Effector memory CD4-positive, alpha-beta T cell (primary cell): ENCODE measurements around the gene KRT76.

Source experiments
- DNase-seq, 3 donors: peaks; one replicate each; pipeline ENCODE4 v3.0.0-alpha.2; 2020
- H3K27ac ChIP-seq: 2 replicates; pipeline ENCODE4 v1.7.0; 2013; ENCODE audit warnings: mild to moderate bottlenecking, low read length, moderate library complexity; ENCODE audit not compliant: insufficient read depth, poor library complexity, severe bottlenecking
- H3K27me3 ChIP-seq: replicated peaks from 2 replicates; pipeline ENCODE4 v1.7.0; 2013; ENCODE audit warnings: mild to moderate bottlenecking, low read length; ENCODE audit not compliant: insufficient read depth, control insufficient read depth, poor library complexity, severe bottlenecking
- H3K36me3 ChIP-seq: 2 replicates; pipeline ENCODE4 v1.7.0; 2013; ENCODE audit warnings: mild to moderate bottlenecking, low read length, moderate library complexity; ENCODE audit not compliant: control insufficient read depth, insufficient read depth
- H3K4me1 ChIP-seq: 2 replicates; pipeline ENCODE4 v1.7.0; 2013; ENCODE audit warnings: low read length, mild to moderate bottlenecking; ENCODE audit not compliant: control insufficient read depth, insufficient read depth, poor library complexity, severe bottlenecking
- H3K4me3 ChIP-seq: 2 replicates; pipeline ENCODE4 v1.7.0; 2013; ENCODE audit warnings: low read length, low read depth, mild to moderate bottlenecking; ENCODE audit not compliant: insufficient read depth, poor library complexity, severe bottlenecking
- H3K9me3 ChIP-seq: 2 replicates; pipeline ENCODE4 v1.7.0; 2013; ENCODE audit warnings: mild to moderate bottlenecking, low read length, moderate library complexity; ENCODE audit not compliant: control insufficient read depth

Gene KRT76

DNA sequence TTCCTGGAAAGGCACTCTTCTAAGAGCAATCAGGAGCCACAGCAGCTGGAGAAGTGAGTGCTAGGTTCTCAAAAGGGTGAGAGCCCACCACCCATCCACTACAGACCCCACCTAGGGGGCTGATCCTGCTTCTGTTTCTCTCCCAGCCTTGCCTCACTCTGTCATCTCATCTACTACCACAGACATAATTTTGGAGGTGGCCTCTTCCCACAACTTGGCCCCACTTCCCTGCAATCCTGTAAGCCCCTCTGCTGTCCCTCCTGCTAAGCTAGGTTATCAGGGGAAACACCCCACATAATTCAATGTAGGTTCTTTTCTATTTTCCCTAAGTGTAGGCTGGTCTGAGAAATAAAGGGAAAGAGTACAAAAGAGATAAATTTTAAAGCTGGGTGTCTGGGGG is 16.5 kb downstream of the KRT76 start:
- H3K9me3 ChIP-seq = no peaks in the 10 kb centered on the region
- DNase-seq = no peak
- H3K36me3 ChIP-seq = no peaks in the 10 kb centered on the region
- no peak overlapping the region for H3K27ac ChIP-seq
- no peaks in the 10 kb centered on the region for H3K27me3 ChIP-seq
- H3K4me3 ChIP-seq = no peak overlapping the region
- no peaks in the 10 kb centered on the region for H3K4me1 ChIP-seq

DNA sequence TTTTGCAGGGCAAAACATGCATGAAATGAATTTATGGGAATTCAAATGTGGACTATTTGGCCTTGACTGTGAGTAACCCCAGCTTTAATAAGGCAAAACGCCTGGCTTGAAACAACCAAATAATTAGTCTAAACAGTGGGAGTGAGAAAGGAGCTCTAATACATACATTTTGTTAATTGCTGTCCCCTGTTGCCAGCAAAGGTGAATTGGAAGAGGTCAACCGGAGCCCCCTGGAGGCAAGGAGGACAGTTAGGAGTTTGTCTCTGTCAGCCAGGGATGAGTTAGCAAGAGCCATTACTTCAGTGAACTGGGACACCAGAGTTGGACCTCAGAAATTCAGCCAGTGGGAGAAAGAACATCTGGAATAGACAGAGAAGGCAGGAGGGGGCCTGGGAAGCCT is 17.4 kb downstream of the KRT76 start:
- Histone ChIP-seq H3K4me3 (no peak overlapping the region), H3K36me3 (no peaks in the 10 kb centered on the region), H3K27me3 (no peaks in the 10 kb centered on the region), H3K27ac (no peak overlapping the region), H3K9me3 (no peaks in the 10 kb centered on the region), H3K4me1 (no peaks in the 10 kb centered on the region)
- no peak for DNase-seq

DNA sequence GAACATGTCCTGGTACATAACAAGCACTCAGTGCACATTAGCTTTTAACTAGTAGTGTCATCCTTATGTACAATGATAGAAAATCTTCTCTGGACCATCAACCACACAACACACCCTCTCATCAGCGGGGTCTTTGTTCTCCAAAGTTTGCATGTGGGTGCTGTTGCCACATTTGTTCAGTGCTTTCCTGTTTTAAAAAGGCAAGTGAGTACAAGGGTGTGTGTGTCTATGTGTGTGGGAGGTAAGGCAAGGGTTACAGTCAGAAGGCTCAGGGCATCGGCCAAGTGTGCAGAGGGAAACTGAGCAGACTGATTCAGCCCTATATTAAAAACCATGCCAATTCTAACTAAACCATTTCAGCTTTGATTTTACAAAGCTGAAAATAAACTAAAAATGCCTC is 17.9 kb downstream of the KRT76 start:
- no peak overlapping the region for H3K27ac ChIP-seq
- H3K4me1 ChIP-seq = no peaks in the 10 kb centered on the region
- no peak for DNase-seq
- no peaks in the 10 kb centered on the region for H3K36me3 ChIP-seq
- H3K4me3 ChIP-seq = no peak overlapping the region
- H3K27me3 ChIP-seq = no peaks in the 10 kb centered on the region
- H3K9me3 ChIP-seq = no peaks in the 10 kb centered on the region

DNA sequence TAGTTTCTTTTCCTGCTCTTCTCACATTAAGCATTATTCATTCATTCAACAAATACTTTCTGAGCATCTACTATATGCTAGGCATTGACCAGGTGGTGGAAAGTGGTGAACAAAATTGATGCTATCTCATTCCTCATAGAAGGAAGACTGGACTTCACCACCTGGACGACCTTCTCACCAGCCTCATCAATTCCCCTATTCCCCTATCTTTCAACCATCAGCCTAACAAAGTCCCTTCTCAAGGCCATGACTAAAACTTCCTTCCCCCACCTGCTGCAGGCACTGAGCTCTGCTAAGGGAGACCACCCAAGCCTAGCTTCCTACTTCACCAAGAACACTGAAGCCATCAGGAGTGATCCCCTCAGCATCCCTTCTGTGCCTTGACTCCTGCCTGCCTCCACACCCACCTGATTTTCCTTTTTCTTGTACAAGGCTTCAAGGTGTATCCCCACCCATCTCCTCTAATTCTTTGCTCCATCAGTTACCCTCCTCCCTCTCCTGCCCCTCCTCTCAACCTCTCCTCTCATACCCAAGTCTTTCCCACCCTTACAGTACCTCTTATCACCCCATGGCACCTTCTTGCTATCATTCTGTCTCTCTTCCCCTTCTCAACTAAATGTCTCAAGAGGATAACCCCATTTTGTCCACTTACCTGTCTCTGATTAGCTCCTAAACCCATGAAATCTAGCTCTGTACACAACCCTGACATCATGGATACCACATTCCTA is 19.5 kb downstream of the KRT76 start:
- Histone ChIP-seq H3K27me3 (no peaks in the 10 kb centered on the region), H3K4me1 (no peaks in the 10 kb centered on the region), H3K36me3 (no peaks in the 10 kb centered on the region), H3K27ac (no peak overlapping the region), H3K9me3 (no peaks in the 10 kb centered on the region), H3K4me3 (no peak overlapping the region)
- DNase-seq = no peak

DNA sequence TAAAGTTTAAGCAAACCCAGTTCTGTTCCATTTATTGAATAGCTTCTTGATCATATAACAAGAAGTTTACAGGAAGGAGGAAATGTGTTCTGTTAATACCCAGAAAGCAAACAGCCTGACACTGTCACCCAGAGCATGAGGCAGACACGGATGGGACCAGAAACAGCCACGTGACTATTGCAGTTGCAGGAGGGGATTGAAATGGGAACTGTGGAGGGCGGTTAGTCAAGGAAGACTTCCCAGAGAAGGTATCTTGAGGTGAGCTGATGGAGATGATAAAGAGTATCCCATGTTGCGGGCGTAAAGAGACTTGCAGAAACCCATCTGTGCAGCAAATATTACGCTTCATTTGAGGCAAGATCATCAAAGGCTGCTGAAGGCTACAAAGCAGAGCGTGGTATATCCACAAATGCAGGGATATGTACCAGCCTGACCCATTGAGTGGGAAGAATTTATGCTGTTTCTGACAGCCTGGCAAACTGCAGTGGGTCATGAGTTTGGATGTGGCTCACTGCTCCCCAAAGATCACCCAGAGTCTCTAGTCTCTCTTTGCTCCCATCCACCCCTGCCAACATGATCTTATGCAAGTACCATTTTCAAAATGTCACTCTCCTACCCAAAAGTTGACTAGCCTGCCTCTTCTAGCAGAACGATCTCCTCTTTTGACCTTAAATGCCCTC is 20.7 kb downstream of the KRT76 start:
- Histone ChIP-seq H3K27me3 (no peaks in the 10 kb centered on the region), H3K27ac (no peak overlapping the region), H3K4me1 (no peaks in the 10 kb centered on the region), H3K4me3 (no peak overlapping the region), H3K9me3 (no peaks in the 10 kb centered on the region), H3K36me3 (no peaks in the 10 kb centered on the region)
- DNase-seq = no peak

DNA sequence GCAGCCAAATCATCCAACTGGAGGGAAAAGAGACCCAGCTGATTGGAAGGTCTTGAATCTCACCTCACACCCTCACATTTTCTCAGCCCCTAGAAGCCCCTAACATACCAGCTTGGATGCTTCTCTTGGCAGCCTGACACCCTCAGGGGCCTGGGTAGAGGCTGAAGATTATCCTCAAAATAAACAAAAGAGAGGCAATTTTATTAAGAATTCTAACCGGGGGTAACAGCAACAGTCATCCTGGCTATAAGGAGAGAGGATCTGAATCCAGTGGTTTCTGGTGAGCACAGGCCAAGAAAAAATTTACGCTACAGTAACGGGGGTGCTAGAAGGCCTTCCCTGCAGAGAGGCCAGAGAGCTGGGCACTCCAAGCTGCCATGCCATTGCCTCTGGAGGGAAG is 21.6 kb downstream of the KRT76 start:
- H3K27ac ChIP-seq = no peak overlapping the region
- H3K27me3 ChIP-seq = no peaks in the 10 kb centered on the region
- H3K4me3 ChIP-seq = no peak overlapping the region
- H3K36me3 ChIP-seq = no peaks in the 10 kb centered on the region
- no peaks in the 10 kb centered on the region for H3K9me3 ChIP-seq
- H3K4me1 ChIP-seq = no peaks in the 10 kb centered on the region
- DNase-seq = no peak

DNA sequence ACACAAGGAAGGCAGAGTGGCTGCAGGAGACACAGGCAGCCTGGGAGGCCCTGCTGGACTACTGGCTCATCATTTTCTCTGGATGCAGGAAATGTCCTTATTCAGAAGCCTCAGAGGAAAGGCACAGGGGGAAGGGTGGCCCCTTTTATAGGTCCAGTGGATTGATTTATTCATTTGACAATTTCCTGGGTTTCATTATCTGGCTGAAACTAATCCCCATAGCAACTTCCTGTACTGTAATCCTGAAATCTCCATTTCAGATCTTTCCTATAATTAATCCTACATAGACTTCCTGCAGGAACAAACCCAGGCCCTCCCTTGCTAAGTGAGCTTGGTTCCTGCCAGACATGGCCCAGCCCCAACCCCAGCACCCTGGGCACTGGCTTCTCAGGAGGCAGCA is 23.0 kb downstream of the KRT76 start:
- Histone ChIP-seq H3K36me3 (no peaks in the 10 kb centered on the region), H3K27me3 (no peaks in the 10 kb centered on the region), H3K4me1 (no peaks in the 10 kb centered on the region), H3K4me3 (no peak overlapping the region), H3K27ac (no peak overlapping the region), H3K9me3 (no peaks in the 10 kb centered on the region)
- no peak for DNase-seq

DNA sequence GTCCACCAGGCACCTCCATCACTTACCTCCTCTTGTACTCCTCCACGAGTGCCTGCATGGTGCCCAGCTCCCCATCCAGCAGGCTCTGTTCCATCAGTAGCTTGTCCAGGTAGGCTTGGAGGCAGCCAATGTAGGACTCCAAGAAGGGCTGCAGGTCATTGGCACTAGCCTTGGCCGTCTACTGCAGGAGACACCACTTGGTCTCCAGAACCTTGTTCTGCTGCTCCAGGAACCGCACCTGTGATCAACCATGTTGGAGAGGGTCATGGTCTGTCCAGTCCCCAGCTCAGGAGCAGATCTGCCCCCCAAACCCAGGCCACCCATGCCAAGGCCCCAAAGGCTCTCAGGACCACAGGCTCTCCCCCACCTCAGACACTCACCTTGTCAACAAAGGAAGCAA is 23.9 kb downstream of the KRT76 start:
- Histone ChIP-seq H3K36me3 (no peaks in the 10 kb centered on the region), H3K27ac (no peak overlapping the region), H3K4me1 (no peaks in the 10 kb centered on the region), H3K9me3 (no peaks in the 10 kb centered on the region), H3K27me3 (no peaks in the 10 kb centered on the region), H3K4me3 (no peak overlapping the region)
- no peak for DNase-seq

DNA sequence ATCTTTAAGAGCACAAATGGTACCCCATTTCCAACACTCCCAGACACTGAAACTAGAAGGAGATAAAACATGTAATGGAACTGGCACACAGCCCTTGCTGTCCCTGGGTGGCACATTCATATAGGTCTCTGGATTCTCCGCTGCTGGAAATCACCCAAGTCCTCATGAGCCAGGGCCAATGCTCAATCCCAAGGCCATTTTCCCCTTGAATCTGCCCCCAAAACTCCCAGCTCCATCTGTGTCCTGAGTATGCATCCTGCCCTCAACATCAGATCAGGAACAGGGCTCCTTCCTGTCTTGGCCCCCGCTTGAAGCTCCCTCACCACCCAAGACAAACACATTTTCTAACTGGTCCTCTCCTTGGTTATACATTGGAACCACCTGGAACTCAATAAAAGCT is 24.6 kb downstream of the KRT76 start:
- Histone ChIP-seq H3K27ac (no peak overlapping the region), H3K9me3 (no peaks in the 10 kb centered on the region), H3K4me3 (no peak overlapping the region), H3K36me3 (no peaks in the 10 kb centered on the region), H3K4me1 (no peaks in the 10 kb centered on the region), H3K27me3 (no peaks in the 10 kb centered on the region)
- no peak for DNase-seq

DNA sequence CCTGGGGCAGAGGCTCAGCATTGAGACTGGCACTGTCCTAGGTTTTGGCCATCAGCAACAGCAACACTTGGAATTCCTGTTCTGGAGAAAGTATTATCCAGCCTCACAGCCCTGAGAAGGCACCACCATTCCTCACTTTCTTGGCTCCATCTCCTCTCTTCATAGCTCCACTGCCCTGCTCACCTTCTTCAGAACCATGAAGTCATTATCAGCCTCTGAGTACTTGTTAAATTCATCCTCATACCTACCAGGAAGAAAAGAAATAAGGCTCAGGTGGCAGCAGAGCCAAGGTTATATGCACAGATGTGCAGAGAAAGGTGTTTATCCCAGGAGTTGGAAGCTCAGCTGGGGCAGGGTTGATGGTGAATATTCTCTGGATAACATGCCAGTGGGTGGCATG is 25.4 kb downstream of the KRT76 start:
- H3K36me3 ChIP-seq = no peaks in the 10 kb centered on the region
- H3K4me3 ChIP-seq = no peak overlapping the region
- H3K27me3 ChIP-seq = no peaks in the 10 kb centered on the region
- no peak overlapping the region for H3K27ac ChIP-seq
- H3K9me3 ChIP-seq = no peaks in the 10 kb centered on the region
- DNase-seq = no peak
- no peaks in the 10 kb centered on the region for H3K4me1 ChIP-seq
